Stimulated activated naive CD4-positive, alpha-beta T cell treated with Interleukin-2 at 50 U/mL for 16 hours (primary cell): ENCODE data around the gene DDIT3.
A peak's percentile ranks its signal among the peaks of the same experiment; 100 is the strongest.

Experiments
- DNase-seq: peaks from one replicate; lab custom pipeline; 2025; lab: John Stamatoyannopoulos, UW

DDIT3 gene

GRCh38 chr12:57485695-57486094 is 34.6 kb downstream of the DDIT3 start:
- DNase-seq: no peak

GRCh38 chr12:57483466-57483865 is 36.8 kb downstream of the DDIT3 start:
- DNase-seq: no peak

DNA sequence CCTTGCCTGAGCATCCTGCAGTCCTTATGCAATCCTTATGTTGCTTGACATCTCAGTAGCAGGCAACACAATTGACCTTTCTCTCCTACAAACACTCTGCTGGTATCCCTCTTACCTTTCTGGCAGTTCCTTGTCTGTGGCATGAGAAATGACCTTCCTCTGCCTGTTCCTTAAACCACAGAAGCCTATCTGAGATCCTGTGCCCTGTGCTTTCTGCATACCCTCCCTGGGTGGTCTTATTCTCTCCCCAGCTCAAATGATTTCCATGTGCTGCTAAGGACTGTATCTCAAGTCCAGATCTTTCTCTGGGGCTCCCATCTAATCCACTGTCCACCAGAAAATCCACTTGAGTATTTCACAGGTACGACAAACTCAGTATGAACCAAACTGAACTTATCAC is 38.6 kb downstream of the DDIT3 start:
- no peak for DNase-seq

- DNase-seq: peak; percentile 62
Observed at GRCh38 chr12:57479376-57480115, 40.8 kb downstream of the DDIT3 start, which contains the start of gene ARHGAP9. TSS of gene ARHGAP9 (minus strand) at chr12:57479866. CDS start at chr12:57479406, 460 bp downstream.

DNA sequence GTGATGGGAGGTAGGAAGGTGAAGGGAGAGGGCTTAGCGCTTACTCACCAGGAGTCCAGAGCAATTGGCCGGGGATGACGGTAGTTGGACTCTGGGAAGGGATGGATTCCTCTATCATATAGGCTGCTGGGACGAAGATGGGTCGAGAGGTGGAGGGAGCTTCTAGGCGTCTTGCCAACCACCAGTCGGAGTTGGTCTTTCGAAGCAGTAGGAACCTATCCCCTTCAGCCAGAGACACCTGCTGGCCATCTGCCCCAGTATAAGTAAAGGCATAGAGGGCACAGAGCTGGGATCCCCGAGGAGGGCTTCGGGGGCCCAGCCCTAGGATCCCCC is 41.3 kb downstream of the DDIT3 start:
- DNase-seq: no peak

DNA sequence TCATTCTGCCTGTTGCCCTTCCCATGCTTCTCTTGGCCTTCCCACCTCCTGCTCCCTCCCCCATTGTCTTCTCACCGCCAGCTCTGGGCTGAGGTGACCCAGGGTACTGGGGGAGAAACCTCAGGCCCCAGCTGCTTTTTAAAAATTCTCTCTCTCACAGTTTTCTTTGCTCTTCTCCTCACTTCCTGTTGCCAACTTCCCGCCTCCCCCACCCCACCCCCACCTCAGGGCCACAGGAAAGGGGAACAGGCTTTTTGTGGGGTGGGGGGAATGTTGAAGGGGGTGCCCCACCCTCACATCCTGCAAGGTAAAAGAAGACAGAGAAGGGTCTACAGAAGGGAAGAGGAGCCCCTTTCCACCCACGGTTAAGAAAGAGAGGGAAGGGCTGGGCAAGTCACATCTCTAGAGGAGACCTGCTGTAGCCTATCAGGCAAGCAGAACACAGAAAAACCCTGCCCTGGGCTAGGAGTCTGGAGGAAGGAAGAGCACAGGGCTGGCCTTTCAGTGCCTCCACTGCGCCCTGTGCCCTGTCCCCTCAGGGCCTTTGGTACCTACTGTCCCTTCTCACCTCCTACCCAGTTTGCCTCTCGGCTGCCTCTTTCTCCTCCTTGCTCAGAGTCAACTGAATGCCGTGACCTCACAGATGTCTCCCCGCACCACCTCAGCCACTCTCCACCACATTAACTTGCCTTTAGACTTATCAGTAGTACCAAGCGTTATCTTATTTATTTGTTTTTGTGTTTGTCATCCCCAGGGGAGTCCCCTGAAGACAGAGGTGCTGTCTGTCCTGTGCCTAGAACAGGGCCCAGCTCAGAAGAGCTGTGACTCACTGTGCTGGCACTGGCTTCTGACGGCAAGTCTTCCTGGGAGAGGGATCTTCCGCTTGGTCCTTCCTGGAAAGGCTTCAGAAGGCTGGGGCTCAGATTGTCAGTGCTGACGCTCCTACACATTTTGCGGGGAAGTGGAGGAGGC is 42.3 kb downstream of the DDIT3 start:
- DNase-seq: peak; percentile 48

DNA sequence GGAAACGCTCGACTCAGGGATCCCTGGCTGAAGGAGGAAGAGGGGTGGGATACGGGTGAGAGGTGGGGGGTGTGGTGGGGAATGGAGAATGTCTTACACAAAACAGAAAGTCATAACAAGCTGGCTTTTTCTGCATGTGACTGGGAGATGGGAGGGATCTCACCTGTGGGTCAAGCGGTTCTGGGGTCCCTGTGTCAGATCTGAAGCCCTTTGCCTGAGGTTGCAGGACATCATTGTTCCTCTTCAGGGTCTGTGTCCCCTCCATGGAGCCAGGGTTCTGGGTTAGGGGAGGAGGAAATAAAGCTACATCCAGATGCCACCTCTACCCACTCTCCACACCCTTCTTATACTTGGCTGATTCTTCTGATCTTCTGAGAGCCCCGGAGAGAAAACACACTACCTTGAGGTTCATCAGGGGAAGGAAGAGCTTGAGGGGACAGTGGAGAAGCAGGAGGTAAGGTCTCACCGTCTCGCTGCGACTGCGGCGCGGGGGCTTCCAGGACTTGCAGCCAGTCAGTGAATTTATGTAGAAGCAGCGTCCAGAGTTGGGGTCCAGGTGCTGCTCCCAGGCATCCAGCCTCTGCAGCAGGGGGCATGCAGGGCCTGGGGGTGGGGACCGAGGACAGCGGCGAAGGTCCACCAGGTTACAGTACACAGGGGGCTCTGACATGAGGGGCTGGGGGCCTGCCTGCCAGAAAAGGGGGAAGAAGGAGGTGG is 43.2 kb downstream of the DDIT3 start:
- DNase-seq: no peak

GRCh38 chr12:57476162-57476992 is 43.9 kb downstream of the DDIT3 start:
- DNase-seq: peak; percentile 73

DNA sequence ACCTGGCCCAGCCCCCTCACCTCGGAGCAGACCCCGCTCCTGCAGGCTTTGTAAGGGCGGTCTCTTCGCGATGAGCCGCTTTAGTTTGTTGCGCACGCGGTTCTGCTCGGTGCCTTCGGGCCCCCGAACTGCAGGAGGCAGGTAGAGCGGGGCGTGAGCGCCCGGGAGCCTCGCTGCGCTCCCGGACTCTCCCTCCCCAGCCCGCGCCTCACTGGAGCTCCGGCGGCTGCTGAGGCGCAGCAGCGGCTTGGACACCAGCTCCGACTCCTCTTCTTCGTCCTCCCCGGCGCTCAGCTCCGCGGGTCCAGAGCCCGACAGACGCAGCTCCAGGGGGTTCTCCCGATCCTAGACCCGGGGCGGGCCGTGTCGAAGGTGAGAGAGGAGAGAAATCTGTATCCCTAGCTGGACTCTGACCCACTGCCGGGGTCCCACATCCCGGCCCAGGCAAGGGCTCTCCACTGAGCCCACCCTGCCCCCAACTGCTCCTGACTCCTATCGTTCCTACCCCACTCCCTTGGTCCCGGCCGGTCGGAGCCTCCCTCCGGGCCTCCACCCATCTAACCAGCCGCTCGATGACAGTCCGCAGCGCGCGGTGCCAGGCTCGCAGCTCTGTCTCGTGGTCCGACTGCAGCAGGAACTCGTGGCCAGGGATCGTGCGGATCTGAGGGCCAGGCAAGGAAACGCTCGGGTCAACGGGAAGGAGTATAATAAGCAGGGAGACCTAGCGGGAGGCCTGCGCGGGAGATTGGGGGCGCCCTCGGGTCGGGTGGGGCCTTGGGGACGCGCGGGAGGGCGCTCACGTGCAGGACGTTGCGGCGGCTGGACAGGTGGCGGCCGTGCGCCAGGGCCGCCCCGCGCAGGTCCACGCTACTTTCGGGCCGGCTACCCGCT is 44.8 kb downstream of the DDIT3 start:
- DNase-seq: no peak

DNA sequence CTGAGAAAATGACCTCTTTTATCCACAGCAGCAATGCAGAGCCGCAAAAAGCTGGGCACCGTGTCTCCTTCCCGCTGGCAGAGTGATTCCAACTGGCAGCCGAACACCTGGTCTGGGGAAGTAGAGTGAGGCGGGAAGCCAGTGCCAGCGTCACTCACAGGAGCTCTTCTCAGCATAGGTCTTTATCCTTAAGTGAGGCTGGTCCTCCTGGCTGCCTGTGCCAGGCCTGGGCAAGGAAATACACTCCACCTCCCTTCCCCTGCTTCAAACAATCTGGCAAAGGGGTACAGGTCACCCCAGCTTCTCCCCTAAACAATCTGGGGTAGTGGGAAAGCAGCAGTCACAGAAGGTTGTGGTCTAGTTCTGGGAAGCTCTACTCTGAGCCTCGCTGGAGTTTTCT is 45.5 kb downstream of the DDIT3 start:
- DNase-seq: no peak

DNA sequence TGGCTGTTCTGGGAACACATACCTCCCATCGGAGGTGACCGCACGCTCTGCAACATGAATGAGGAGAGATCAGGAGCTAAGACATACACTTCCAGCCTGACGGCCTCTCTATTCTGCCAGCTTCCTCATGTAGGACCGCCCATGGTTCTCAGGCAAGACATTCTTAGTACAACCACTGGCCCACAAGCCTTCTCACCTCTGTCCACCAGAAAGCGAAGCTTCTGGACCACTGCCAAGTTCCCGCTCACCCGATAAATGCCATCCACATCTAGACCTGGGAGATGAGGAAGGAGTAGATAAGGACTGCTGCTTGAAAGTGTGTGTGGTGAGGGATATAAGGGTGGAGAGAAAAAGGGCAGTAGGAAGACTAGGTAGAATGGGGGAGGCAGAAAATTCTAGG is 45.9 kb downstream of the DDIT3 start:
- DNase-seq: no peak

DNA sequence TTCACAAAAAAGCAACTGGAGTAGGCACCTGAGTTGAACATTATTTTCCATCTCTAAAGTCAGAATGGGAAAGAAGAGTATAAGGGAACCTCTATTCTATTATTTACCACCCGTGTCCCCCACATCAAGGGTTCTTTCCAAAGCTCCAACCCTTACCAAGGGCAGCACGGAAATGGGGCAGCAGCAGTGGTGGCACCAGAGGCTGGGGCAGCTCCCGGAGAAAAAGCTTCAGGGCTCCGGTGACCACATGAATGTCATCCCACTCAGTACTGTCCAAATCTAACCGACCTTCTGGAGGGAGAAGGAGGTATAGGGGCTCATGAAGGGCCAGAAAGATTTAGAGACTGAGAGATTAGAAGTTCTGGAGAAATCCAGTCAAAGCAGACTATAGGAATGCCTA is 46.4 kb downstream of the DDIT3 start:
- no peak for DNase-seq

DNA sequence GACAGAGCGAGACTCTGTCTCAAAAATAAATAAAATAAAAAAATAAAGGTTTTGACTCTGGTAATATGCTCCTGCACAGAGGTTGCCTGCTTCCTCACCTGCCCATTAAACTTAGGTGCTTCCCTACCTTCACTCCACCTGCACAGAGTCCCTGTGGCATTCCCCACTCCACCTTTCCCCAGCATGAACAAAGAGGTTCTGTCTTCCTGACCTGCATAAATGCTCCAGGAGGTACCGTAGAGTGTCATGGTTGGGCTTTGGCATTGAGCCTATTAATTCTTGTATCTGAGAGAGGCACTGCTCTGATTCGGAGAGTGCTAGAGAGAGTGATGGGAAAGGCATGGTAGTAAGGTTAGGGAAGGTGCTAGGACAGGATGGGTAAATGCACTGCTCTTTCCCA is 46.9 kb downstream of the DDIT3 start:
- DNase-seq: no peak

GRCh38 chr12:57472391-57472790 is 47.9 kb downstream of the DDIT3 start:
- DNase-seq: no peak

DNA sequence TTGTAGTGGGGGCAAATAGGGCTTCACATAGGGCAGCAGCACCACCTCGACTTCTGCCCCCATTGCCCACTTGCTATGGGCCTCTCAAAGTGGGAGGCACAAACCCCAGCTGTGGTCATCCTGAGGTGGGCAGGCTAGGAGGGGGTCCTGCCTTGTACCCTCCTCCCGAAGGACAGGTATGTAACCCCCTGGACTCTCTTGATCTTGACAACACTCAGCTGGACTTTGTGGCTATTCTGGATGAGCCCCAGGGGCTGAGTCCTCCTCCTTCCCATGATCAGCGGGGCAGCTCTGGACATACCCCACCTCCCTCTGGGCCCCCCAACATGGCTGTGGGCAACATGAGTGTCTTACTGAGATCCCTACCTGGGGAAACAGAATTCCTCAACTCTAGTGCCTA is 48.7 kb downstream of the DDIT3 start:
- DNase-seq: no peak

- no peak for DNase-seq
Observed at GRCh38 chr12:57470970-57471656, 49.2 kb downstream of the DDIT3 start.

DNA sequence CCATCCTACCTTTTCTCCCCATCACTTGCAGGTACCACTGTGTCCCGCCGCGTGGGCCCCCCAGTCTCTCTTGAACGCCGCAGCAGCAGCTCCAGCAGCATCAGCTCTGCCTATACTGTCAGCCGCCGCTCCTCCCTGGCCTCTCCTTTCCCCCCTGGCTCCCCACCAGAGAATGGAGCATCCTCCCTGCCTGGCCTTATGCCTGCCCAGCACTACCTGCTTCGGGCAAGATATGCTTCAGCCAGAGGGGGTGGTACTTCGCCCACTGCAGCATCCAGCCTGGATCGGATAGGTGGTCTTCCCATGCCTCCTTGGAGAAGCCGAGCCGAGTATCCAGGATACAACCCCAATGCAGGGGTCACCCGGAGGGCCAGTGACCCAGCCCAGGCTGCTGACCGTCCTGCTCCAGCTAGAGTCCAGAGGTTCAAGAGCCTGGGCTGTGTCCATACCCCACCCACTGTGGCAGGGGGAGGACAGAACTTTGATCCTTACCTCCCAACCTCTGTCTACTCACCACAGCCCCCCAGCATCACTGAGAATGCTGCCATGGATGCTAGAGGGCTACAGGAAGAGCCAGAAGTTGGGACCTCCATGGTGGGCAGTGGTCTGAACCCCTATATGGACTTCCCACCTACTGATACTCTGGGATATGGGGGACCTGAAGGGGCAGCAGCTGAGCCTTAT is 49.9 kb downstream of the DDIT3 start:
- no peak for DNase-seq

DNA sequence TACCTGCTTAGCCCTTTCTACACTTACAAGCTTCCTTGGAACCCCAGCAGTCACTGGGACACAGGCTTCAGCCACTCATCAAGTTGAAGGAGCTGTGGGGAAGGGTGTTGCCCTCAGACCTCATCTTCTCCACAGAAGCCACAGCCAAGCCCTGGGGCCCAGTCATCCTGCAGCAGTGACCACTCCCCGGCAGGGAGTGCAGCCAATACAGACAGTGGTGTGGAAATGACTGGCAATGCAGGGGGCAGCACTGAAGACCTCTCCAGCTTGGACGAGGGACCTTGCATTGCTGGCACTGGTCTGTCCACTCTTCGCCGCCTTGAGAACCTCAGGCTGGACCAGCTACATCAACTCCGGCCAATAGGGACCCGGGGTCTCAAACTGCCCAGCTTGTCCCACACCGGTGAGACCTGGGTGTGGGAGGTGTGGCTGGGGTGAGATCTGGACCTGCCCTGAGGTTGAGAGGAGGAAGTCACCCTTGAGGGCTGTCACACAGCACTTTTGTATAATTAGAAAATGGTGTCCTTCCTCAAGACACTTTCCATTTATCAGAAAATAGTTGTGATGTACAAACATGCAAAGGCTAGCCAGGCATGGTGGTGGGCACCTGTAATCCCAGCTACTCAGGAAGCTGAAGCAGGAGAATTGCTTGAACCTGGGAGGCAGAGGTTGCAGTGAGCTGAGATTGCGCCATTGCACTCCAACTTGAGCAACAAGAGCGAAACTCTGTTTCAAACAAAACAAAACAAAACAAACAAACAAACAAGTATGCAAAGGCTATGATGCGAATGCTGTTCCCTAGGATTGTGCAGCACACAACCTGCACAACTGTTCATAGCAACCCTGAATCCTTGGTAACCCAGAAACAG is 50.8 kb downstream of the DDIT3 start:
- no peak for DNase-seq
